HCT116 (cell line): ENCODE measurements around the gene CAV1. TPM values are rescaled to one million over a fixed set of nuclear protein-coding genes. Genes with fewer than 3 reads are reported as not detected.
A peak's percentile ranks its signal among the peaks of the same experiment; 100 is the strongest.

ENCODE experiments used
- ATAC-seq: fragments of 200-7000 bp; cut with Tn5 transposase; 2 replicates; pipeline ENCODE4 v1.9.1; 2020; ENCODE audit warnings: mild to moderate bottlenecking, moderate library complexity
- BruUV-seq: library from RNA; stranded (reverse); fragments of 400-500 nt; replicated peaks from 2 replicates; lab custom pipeline; 2021; lab: Mats Ljungman, UMichigan
- CTCF ChIA-PET: fragments of 300-600 bp; sonication (Branson Sonifier 250); formaldehyde crosslinking; loops from one replicate; lab custom pipeline; 2021; ENCODE audit warnings: antibody characterized with exemption; lab: Charles Lee
- POLR2A ChIA-PET: fragments of 300-600, 350-600 bp; sonication (Branson Sonifier 250); formaldehyde crosslinking; loops from one replicate; lab custom pipeline; 2021; ENCODE audit warnings: antibody characterized with exemption; lab: Charles Lee
- RAD21 ChIA-PET, 2 experiments: fragments of 300-600 bp; sonication (Branson Sonifier 250); formaldehyde crosslinking; loops; one replicate each; lab custom pipeline; 2023; ENCODE audit warnings: low total read pairs in 2 of 2; ENCODE audit not compliant: uncharacterized antibody in 2 of 2, unreplicated experiment in 2 of 2, low non-redundant PET in 1 of 2; lab: Charles Lee
- DNase-seq: peaks from one replicate; pipeline ENCODE4 v3.0.0-alpha.2; 2010; ENCODE audit warnings: low read depth, low spot score
- H2AFZ ChIP-seq: fragments of 200-600 bp; shearing (Covaris generic), sonication (generic); 2 replicates; pipeline ENCODE4 v1.6.1; 2017; ENCODE audit warnings: low read depth, mixed run types, mixed read lengths, antibody characterized with exemption, low read length; ENCODE audit not compliant: poor library complexity, severe bottlenecking
- H3K27ac ChIP-seq: 2 replicates; pipeline ENCODE4 v1.5.1; 2012; ENCODE audit warnings: low read depth, low read length
- H3K27me3 ChIP-seq: fragments of 200-600 bp; sonication (generic); 2 replicates; pipeline ENCODE4 v1.6.1; 2016; ENCODE audit warnings: mixed run types, low read length, mixed read lengths; ENCODE audit not compliant: insufficient read depth
- H3K36me3 ChIP-seq, 2 experiments: fragments of 200-500 bp in 1 of 2; fragments of 200-600 bp in 1 of 2; sonication (Bioruptor generic) in 1 of 2; sonication (generic) in 1 of 2; 2 replicates each; pipeline versions ENCODE4 v1.5.1 to v1.6.1; 2014 to 2016; ENCODE audit warnings: low read length in 2 of 2, inconsistent platforms in 1 of 2, mixed read lengths in 1 of 2, mixed run types in 1 of 2; ENCODE audit not compliant: insufficient read depth in 2 of 2, control insufficient read depth in 1 of 2
- H3K4me1 ChIP-seq, 2 experiments: fragments of 200-600 bp in 1 of 2; sonication (generic) in 1 of 2; 2 replicates each; pipeline versions ENCODE4 v1.5.1 to v1.6.1; 2012 to 2017; ENCODE audit warnings: low read length in 2 of 2, inconsistent platforms in 1 of 2, mild to moderate bottlenecking in 1 of 2, mixed read lengths in 1 of 2, mixed run types in 1 of 2, moderate library complexity in 1 of 2; ENCODE audit not compliant: insufficient read depth in 2 of 2, control insufficient read depth in 1 of 2
- H3K4me2 ChIP-seq: fragments of 200-600 bp; sonication (generic); 2 replicates; pipeline ENCODE4 v1.6.1; 2017; ENCODE audit warnings: mixed run types, low read length, mixed read lengths
- H3K4me3 ChIP-seq, 2 experiments: fragments of 200-600 bp in 1 of 2; sonication (generic) in 1 of 2; replicated peaks in 1 of 2; 2 replicates each; pipeline ENCODE4 v1.5.1; 2011 to 2016; ENCODE audit warnings: low read length in 2 of 2, control low read depth in 1 of 2, low read depth in 1 of 2, mild to moderate bottlenecking in 1 of 2, mixed read lengths in 1 of 2, mixed run types in 1 of 2
- H3K79me2 ChIP-seq: fragments of 200-600 bp; sonication (generic); 2 replicates; pipeline ENCODE4 v1.6.1; 2017; ENCODE audit warnings: mild to moderate bottlenecking, mixed run types, low read length, moderate library complexity, mixed read lengths; ENCODE audit not compliant: insufficient read depth
- H3K9ac ChIP-seq: fragments of 200-600 bp; sonication (generic); 2 replicates; pipeline ENCODE4 v1.6.1; 2016; ENCODE audit warnings: low read length, mixed read lengths
- H3K9me2 ChIP-seq: fragments of 200-600 bp; sonication (generic), shearing (Covaris generic); 2 replicates; pipeline ENCODE4 v1.6.1; 2017; ENCODE audit warnings: mixed run types, mild to moderate bottlenecking, moderate library complexity; ENCODE audit not compliant: insufficient read depth
- H3K9me3 ChIP-seq, 2 experiments: fragments of 200-500 bp in 1 of 2; fragments of 200-600 bp in 1 of 2; sonication (Bioruptor generic) in 1 of 2; sonication (generic) in 1 of 2; 2 replicates each; pipeline ENCODE4 v1.6.1; 2014 to 2017; ENCODE audit warnings: low read length in 2 of 2, mixed read lengths in 2 of 2, inconsistent platforms in 1 of 2, low read depth in 1 of 2, mild to moderate bottlenecking in 1 of 2, mixed run types in 1 of 2, moderate library complexity in 1 of 2; ENCODE audit not compliant: control insufficient read depth in 1 of 2, insufficient read depth in 1 of 2
- H4K20me1 ChIP-seq: fragments of 200-600 bp; sonication (generic), shearing (Covaris generic); 2 replicates; pipeline ENCODE4 v1.6.1; 2017; ENCODE audit warnings: mixed run types, mild to moderate bottlenecking, moderate library complexity; ENCODE audit not compliant: insufficient read depth
- CBX3 ChIP-seq: IDR thresholded peaks from 2 replicates; pipeline ENCODE4 v1.6.1; 2012; ENCODE audit warnings: low read depth
- CEBPB ChIP-seq: IDR thresholded peaks from 2 replicates; pipeline ENCODE4 v1.6.1; 2012; ENCODE audit warnings: low read depth
- CTCF ChIP-seq, 3 experiments: fragments of 200-600 bp in 1 of 3; sonication (generic) in 1 of 3; IDR thresholded peaks in 2 of 3; conservative IDR thresholded peaks in 1 of 3; 2 replicates each; pipeline ENCODE4 v1.5.1; 2012 to 2017; ENCODE audit warnings: low read depth in 2 of 3, low read length in 2 of 3, antibody characterized with exemption in 1 of 3, borderline replicate concordance in 1 of 3, control low read depth in 1 of 3, mild to moderate bottlenecking in 1 of 3, mixed read lengths in 1 of 3, mixed run types in 1 of 3, moderate library complexity in 1 of 3; ENCODE audit not compliant: insufficient read depth in 1 of 3
- EGR1 ChIP-seq: IDR thresholded peaks from 2 replicates; pipeline ENCODE4 v1.6.1; 2012; ENCODE audit warnings: low read depth
- ELF1 ChIP-seq: IDR thresholded peaks from 2 replicates; pipeline ENCODE4 v1.6.1; 2012; ENCODE audit warnings: low read depth, borderline replicate concordance
- EZH2phosphoT487 ChIP-seq: fragments of 200-600 bp; IDR thresholded peaks from 2 replicates; pipeline ENCODE4 v1.6.1; 2018; ENCODE audit warnings: antibody characterized with exemption, borderline replicate concordance
- FOSL1 ChIP-seq: IDR thresholded peaks from 2 replicates; pipeline ENCODE4 v1.6.1; 2012; ENCODE audit warnings: low read depth
- JUND ChIP-seq: IDR thresholded peaks from 2 replicates; pipeline ENCODE4 v1.6.1; 2012
- POLR2A ChIP-seq: IDR thresholded peaks from 2 replicates; pipeline ENCODE4 v1.7.0; 2011; ENCODE audit warnings: borderline replicate concordance; ENCODE audit not compliant: insufficient read depth, insufficient read length; ENCODE audit errors: extremely low read depth
- POLR2AphosphoS5 ChIP-seq: IDR thresholded peaks from 2 replicates; pipeline ENCODE4 v1.6.1; 2011; ENCODE audit warnings: mild to moderate bottlenecking, low read depth, low read length, moderate library complexity
- RAD21 ChIP-seq: IDR thresholded peaks from 2 replicates; pipeline ENCODE4 v1.6.1; 2012; ENCODE audit warnings: low read depth, mild to moderate bottlenecking
- SIN3A ChIP-seq: IDR thresholded peaks from 2 replicates; pipeline ENCODE4 v1.6.1; 2012; ENCODE audit warnings: low read depth
- SP1 ChIP-seq: IDR thresholded peaks from 2 replicates; pipeline ENCODE4 v1.6.1; 2012; ENCODE audit warnings: low read depth
- TCF7L2 ChIP-seq: IDR thresholded peaks from 2 replicates; pipeline ENCODE4 v1.7.0; 2011; ENCODE audit warnings: borderline replicate concordance, inconsistent platforms; ENCODE audit not compliant: insufficient read depth, insufficient read length; ENCODE audit errors: extremely low read depth
- YY1 ChIP-seq: IDR thresholded peaks from 2 replicates; pipeline ENCODE4 v1.6.1; 2011; ENCODE audit warnings: low read length, low read depth, moderate library complexity, mild to moderate bottlenecking; ENCODE audit not compliant: insufficient replicate concordance; ENCODE audit errors: extremely low read depth
- ZFX ChIP-seq: fragments of 450-650 bp; IDR thresholded peaks from 2 replicates; pipeline ENCODE4 v1.6.1; 2017
- ZNF274 ChIP-seq: fragments of 200-500 bp; sonication (Bioruptor generic); IDR thresholded peaks from 2 replicates; pipeline ENCODE4 v1.6.1; 2014; ENCODE audit warnings: mild to moderate bottlenecking, low read depth, low read length, inconsistent platforms
- intact Hi-C: fragments of 100-400 bp; cut with micrococcal nuclease; formaldehyde crosslinking; loops from 2 replicates; pipeline ENCODE4 v1.10.0; 2022
- total RNA-seq: library from RNA; stranded (reverse); gene quantifications from one replicate; pipeline ENCODE4 v1.2.1, GENCODE V29; 2021; ENCODE audit not compliant: unreplicated experiment
- TF ChIP-seq, protein P1 (sequence below): IDR thresholded peaks from 2 replicates; pipeline ENCODE4 v1.6.1; 2011; ENCODE audit warnings: mild to moderate bottlenecking, low read length, moderate library complexity; ENCODE audit not compliant: insufficient replicate concordance; ENCODE audit errors: extremely low read depth
- TF ChIP-seq, protein P2 (sequence below): IDR thresholded peaks from 2 replicates; pipeline ENCODE4 v1.6.1; 2012
- TF ChIP-seq, protein P3 (sequence below): IDR thresholded peaks from 2 replicates; pipeline ENCODE4 v1.6.1; 2012

The CAV1 gene
- total RNA-seq, 1 experiment from 2014 or later: 298 TPM

- TSS peak; percentile 50 for BruUV-seq
- no peak for DNase-seq
- no peak for TF ChIP-seq SP1
- no peak for TF ChIP-seq EZH2phosphoT487
- TF ChIP-seq CEBPB: no peak
- no peak for TF ChIP-seq JUND
- no peak for TF ChIP-seq TCF7L2
- TF ChIP-seq, protein P1, sequence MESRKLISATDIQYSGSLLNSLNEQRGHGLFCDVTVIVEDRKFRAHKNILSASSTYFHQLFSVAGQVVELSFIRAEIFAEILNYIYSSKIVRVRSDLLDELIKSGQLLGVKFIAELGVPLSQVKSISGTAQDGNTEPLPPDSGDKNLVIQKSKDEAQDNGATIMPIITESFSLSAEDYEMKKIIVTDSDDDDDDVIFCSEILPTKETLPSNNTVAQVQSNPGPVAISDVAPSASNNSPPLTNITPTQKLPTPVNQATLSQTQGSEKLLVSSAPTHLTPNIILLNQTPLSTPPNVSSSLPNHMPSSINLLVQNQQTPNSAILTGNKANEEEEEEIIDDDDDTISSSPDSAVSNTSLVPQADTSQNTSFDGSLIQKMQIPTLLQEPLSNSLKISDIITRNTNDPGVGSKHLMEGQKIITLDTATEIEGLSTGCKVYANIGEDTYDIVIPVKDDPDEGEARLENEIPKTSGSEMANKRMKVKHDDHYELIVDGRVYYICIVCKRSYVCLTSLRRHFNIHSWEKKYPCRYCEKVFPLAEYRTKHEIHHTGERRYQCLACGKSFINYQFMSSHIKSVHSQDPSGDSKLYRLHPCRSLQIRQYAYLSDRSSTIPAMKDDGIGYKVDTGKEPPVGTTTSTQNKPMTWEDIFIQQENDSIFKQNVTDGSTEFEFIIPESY: no peak
- TF ChIP-seq ZFX: no peak
- TF ChIP-seq, protein P2, sequence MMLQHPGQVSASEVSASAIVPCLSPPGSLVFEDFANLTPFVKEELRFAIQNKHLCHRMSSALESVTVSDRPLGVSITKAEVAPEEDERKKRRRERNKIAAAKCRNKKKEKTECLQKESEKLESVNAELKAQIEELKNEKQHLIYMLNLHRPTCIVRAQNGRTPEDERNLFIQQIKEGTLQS: no peak
- TF ChIP-seq YY1: no peak
- TF ChIP-seq EGR1: no peak
- TF ChIP-seq CTCF (IDR thresholded peaks at IDR 0.05 in 2 of 3, conservative IDR thresholded peaks at IDR 0.05 in 1 of 3; ENCODE audit: borderline replicate concordance in 1 of 3, insufficient read depth in 1 of 3, low read depth in 2 of 3, low read length in 2 of 3): no peak
- TF ChIP-seq ELF1: no peak
- no peak for TF ChIP-seq FOSL1
- no peak for TF ChIP-seq CBX3
- no peak for TF ChIP-seq RAD21
- TF ChIP-seq, protein P3, sequence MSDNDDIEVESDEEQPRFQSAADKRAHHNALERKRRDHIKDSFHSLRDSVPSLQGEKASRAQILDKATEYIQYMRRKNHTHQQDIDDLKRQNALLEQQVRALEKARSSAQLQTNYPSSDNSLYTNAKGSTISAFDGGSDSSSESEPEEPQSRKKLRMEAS: no peak
- TF ChIP-seq SIN3A: no peak
- no peak for TF ChIP-seq POLR2AphosphoS5
- TF ChIP-seq ZNF274: no peak
- TF ChIP-seq POLR2A: no peak
- Histone ChIP-seq H3K9me3 (no peaks in the 10 kb centered on the region), H2AFZ (no peak overlapping the region), H3K9me2 (no peaks in the 10 kb centered on the region), H3K9ac (no peak overlapping the region), H3K4me3 (no peak overlapping the region), H4K20me1 (peaks cover 8% of the 10 kb centered on the region; the same call in 1 of the 2 replicates), H3K4me1 (no peaks in the 10 kb centered on the region), H3K27me3 (no peaks in the 10 kb centered on the region), H3K4me2 (no peak overlapping the region), H3K79me2 (peaks cover 32% of the 10 kb centered on the region), H3K27ac (no peak overlapping the region), H3K36me3 (peaks cover 8 to 44% of the 10 kb centered on the region in 2 experiments; a peak in 3 of 4 replicates)
- RAD21 ChIA-PET: no interaction called here
- CTCF ChIA-PET: no interaction called here
- POLR2A ChIA-PET: no interaction called here
- ATAC-seq: 0 out of 2 replicates have a peak, but pooled peaks have one; percentile 21
- intact Hi-C loops: no loop called here
Observed at GRCh38 chr7:116560021-116560970, 35.5 kb downstream of the CAV1 start.
